Ovary (tissue), 3 donors: ENCODE measurements around the gene DESI1.
A peak's percentile ranks its signal among the peaks of the same experiment; 100 is the strongest.

Source experiments
- EP300 ChIP-seq: sonication (generic); formaldehyde crosslinking; IDR thresholded peaks from one replicate; pipeline ENCODE4 v1.6.1; 2017; ENCODE audit warnings: antibody characterized with exemption
- TF ChIP-seq, protein P1 (sequence below), 3 donors: fragments of 450-650 bp in 2 of 3; fragments of 200-600 bp in 1 of 3; IDR thresholded peaks; one replicate each; pipeline versions ENCODE4 v1.5.1 to v1.8.0; 2016 to 2022; ENCODE audit warnings: antibody characterized with exemption in 3 of 3, mild to moderate bottlenecking in 1 of 3
- donor health status: DM: no; HTN: no; CAD: no.

DNA sequence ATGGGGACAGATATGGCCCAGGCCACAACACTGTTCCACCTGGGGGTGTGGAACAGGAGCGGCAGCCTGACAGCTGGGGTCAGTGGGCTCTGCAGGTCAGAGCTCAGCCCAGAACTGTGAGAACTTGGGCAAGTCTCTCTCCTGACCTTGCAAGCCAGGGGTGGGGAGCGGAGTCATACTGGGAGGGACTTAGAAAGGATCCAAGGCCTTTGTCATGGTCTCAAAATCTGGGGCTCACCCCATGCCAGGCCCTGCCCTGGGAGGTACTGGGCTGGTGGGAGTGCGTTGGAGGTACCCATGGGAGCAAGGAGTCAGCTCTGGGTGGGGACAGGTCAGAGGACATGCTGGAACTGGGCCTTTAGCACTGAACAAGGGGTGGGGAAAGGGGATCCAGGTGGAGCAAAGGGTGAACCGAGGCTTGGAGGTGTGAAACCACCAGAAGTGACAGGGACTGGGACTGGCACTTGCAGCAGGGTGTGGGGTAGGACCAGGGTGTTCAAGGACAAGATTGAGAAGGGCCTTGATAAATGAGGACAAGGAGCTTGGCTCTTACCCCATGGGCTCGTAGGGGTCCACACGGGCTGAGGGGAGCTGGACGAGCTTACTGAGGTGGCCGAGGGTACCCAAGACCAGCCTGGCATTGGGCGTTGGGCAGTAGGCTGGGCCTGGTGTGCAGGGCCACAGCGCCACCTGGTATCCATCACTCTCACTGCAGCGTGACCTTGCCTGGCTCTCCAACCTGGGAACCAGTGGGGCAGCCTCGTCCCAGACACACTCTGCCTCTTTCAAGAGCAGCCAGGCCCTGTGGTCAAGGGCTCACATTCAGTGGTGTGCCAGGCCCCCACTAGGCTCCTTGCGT is 23.8 kb downstream of the DESI1 start:
- TF ChIP-seq, protein P1, sequence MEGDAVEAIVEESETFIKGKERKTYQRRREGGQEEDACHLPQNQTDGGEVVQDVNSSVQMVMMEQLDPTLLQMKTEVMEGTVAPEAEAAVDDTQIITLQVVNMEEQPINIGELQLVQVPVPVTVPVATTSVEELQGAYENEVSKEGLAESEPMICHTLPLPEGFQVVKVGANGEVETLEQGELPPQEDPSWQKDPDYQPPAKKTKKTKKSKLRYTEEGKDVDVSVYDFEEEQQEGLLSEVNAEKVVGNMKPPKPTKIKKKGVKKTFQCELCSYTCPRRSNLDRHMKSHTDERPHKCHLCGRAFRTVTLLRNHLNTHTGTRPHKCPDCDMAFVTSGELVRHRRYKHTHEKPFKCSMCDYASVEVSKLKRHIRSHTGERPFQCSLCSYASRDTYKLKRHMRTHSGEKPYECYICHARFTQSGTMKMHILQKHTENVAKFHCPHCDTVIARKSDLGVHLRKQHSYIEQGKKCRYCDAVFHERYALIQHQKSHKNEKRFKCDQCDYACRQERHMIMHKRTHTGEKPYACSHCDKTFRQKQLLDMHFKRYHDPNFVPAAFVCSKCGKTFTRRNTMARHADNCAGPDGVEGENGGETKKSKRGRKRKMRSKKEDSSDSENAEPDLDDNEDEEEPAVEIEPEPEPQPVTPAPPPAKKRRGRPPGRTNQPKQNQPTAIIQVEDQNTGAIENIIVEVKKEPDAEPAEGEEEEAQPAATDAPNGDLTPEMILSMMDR (IDR thresholded peaks at IDR 0.05), result peak; percentile 69 to 90 (median 82)
- no peak for TF ChIP-seq EP300
